Cardiac muscle cell (in vitro differentiated cells and primary cell): ENCODE measurements around the gene TDP1. TPM values are rescaled to one million over a fixed set of nuclear protein-coding genes. Genes with fewer than 3 reads are reported as not detected.

Experiments used
- DNase-seq, 2 donors: peaks; one replicate each; pipeline versions ENCODE4 v3.0.0 to v3.0.0-alpha.2; 2010 to 2017; ENCODE audit warnings: low read depth in 1 of 2, low spot score in 1 of 2
- H3K27ac ChIP-seq: fragments of 200-600 bp; sonication (generic); 2 replicates; pipeline ENCODE4 v1.5.1; 2016
- H3K27me3 ChIP-seq: fragments of 200-600 bp; sonication (generic); 2 replicates; pipeline ENCODE4 v1.6.0; 2016; ENCODE audit warnings: control low read depth
- H3K36me3 ChIP-seq: fragments of 200-600 bp; sonication (generic); 2 replicates; pipeline ENCODE4 v1.5.1; 2016; ENCODE audit warnings: control low read depth
- H3K4me1 ChIP-seq: fragments of 200-600 bp; sonication (generic); 2 replicates; pipeline ENCODE4 v1.8.1; 2017; ENCODE audit warnings: low read depth, mild to moderate bottlenecking, mixed run types
- H3K4me3 ChIP-seq: fragments of 200-600 bp; sonication (generic); 2 replicates; pipeline ENCODE4 v1.5.1; 2016; ENCODE audit warnings: mild to moderate bottlenecking
- H3K9me3 ChIP-seq: fragments of 200-600 bp; sonication (generic); 2 replicates; pipeline ENCODE4 v1.5.1; 2017; ENCODE audit warnings: low read depth, mild to moderate bottlenecking, control low read depth
- polyA plus RNA-seq: library from polyadenylated mRNA; unstranded; fragments of >200 nt; fragmentation: Nextera tagmentation; extraction: Ambion mirVana; gene quantifications from 2 replicates; pipeline ENCODE4 v1.2.1, GENCODE V29; 2016
- total RNA-seq: library from RNA; depleted of rRNA; stranded (reverse); fragments of >200 nt; gene quantifications from 2 replicates; pipeline ENCODE4 v1.2.3, GENCODE V29; 2016
- TF ChIP-seq, protein P1 (sequence below): IDR thresholded peaks from 2 replicates; pipeline ENCODE4 v1.5.1; 2012; ENCODE audit warnings: low read depth, mild to moderate bottlenecking, low read length

The TDP1 gene
- total and polyA plus RNA-seq, 2 experiments from 2014 or later: 26.6 to 35.0 TPM

DNA sequence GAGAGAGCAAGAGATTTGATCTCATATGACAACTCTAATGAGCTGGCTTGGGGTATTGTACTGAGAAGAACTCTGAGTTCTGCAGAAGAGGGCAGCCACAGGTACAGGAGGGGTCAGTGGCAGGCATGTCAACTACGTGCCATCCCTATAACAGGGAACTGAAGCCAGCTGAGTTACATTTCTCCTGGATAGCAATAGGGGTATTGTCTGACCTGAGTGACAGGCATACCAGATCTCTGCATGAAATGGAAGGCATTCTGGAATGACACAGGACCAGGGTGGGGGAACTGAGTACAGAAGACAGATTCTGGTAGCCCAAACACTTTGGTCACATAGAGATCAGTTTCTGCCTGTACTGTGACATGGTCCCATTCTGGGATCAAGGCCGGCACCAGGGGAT, 37.0 kb upstream of the TDP1 start:
- DNase-seq: no peak
- Histone ChIP-seq H3K27ac (no peak overlapping the region), H3K27me3 (no peaks in the 10 kb centered on the region), H3K36me3 (no peaks in the 10 kb centered on the region), H3K4me3 (no peak overlapping the region), H3K9me3 (no peaks in the 10 kb centered on the region), H3K4me1 (no peaks in the 10 kb centered on the region)
- TF ChIP-seq, protein P1, sequence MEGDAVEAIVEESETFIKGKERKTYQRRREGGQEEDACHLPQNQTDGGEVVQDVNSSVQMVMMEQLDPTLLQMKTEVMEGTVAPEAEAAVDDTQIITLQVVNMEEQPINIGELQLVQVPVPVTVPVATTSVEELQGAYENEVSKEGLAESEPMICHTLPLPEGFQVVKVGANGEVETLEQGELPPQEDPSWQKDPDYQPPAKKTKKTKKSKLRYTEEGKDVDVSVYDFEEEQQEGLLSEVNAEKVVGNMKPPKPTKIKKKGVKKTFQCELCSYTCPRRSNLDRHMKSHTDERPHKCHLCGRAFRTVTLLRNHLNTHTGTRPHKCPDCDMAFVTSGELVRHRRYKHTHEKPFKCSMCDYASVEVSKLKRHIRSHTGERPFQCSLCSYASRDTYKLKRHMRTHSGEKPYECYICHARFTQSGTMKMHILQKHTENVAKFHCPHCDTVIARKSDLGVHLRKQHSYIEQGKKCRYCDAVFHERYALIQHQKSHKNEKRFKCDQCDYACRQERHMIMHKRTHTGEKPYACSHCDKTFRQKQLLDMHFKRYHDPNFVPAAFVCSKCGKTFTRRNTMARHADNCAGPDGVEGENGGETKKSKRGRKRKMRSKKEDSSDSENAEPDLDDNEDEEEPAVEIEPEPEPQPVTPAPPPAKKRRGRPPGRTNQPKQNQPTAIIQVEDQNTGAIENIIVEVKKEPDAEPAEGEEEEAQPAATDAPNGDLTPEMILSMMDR: no peak

DNA sequence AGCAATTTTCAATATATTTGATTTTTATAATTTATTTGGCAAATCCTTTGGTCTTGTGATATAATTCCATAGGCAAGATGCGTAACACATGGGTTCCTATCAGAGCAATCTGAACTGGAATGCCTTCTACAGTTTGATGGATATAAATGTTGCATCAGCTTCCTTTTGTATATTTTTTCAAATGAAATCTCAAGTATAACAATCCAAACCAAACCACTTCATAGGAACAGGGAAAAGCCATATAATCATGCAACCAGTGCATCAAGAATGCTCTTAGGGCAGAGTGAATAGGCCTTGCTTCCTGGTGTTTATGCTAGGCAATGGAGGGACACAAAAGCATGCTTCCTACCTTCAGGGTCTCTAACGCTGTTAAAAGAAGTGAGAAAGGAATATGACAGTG, 35.7 kb upstream of the TDP1 start:
- H3K27ac ChIP-seq: no peak overlapping the region
- no peaks in the 10 kb centered on the region for H3K36me3 ChIP-seq
- TF ChIP-seq, protein P1: no peak
- H3K9me3 ChIP-seq: no peaks in the 10 kb centered on the region
- no peak for DNase-seq
- H3K4me3 ChIP-seq: no peak overlapping the region
- H3K27me3 ChIP-seq: no peaks in the 10 kb centered on the region
- no peaks in the 10 kb centered on the region for H3K4me1 ChIP-seq

DNA sequence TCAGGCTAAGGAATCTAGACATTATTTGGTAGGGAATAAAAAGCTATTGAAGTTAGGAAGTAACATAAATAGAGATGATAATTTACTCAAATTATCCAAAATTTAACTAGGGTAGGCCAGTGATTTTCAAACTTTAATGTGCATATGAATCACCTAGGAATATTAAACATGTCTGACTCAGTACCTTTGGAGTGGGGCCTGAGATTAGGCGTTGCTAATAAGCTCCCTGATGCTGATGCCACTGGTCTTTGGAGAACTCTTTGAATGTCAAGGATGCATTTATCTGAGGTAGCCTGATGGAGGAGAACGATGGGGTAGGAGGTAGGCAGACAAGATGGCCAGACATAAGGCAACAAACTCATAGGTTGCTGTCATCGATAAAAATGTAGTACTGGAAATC, 34.4 kb upstream of the TDP1 start:
- TF ChIP-seq, protein P1: no peak
- Histone ChIP-seq H3K4me1 (no peaks in the 10 kb centered on the region), H3K4me3 (no peak overlapping the region), H3K27me3 (no peaks in the 10 kb centered on the region), H3K36me3 (no peaks in the 10 kb centered on the region), H3K9me3 (no peaks in the 10 kb centered on the region), H3K27ac (no peak overlapping the region)
- DNase-seq: no peak

DNA sequence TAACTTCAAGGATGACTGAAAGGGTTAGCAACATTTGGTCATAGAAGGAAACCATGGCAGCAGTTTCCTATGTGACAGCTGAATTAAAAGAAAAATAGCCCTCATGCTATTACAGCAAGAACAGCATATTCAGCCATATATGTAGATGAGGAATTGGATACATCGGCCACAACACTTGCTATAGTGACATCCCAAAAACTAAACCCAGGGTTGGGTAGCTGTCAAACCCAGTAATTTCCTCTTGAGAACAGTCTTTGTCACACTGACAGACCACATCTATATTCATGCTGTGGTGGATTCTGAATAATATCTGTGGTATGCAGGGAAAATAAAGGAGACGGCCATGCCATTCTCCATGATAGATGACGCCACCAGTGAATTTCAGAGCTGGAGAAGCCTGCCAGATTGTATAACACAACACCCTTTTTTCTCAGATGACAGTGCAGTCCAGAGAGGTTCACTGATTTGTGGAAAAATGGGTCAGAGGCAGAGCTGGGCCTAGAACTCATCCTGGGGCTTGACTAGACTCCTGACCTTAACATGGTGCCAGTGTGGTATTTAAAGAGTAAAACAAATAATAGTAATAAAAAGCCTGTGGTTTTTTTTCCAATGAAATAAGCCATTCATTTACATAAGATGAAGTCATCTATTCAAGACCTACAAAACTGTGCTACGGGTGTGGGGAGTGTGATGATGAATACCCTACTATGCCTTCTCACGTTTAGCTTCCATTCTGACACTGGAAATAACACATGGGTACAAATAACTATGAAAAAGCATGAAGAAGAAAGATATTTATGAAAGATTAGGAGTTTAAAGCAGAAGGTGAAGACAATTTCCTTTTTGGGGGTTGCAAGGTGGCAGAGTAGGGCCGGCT, 33.5 kb upstream of the TDP1 start:
- Histone ChIP-seq H3K36me3 (no peaks in the 10 kb centered on the region), H3K27me3 (no peaks in the 10 kb centered on the region), H3K9me3 (no peaks in the 10 kb centered on the region), H3K27ac (no peak overlapping the region), H3K4me1 (no peaks in the 10 kb centered on the region), H3K4me3 (no peak overlapping the region)
- TF ChIP-seq, protein P1: no peak
- DNase-seq: peak in 1 of 2 donors; percentile 81

DNA sequence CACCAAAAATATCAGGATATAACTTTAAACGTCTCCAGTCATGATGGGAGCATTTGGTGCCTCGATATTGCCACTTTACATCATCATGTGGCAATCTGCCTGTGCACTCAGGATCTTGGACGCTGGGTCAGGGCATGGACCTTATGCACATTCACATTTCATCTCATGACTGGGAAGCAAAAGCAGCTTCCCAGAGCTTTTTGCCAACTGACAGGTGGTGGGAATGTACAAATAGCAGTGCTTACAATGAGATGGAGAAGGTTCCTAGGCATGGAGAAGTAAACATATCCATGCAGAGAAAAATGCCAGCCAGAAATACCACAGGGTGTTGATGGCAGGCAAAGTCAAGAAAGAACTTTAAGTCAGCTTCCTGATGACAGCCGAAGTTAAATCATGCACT, 31.5 kb upstream of the TDP1 start:
- H3K27ac ChIP-seq: no peak overlapping the region
- H3K36me3 ChIP-seq: no peaks in the 10 kb centered on the region
- H3K4me1 ChIP-seq: no peaks in the 10 kb centered on the region
- H3K27me3 ChIP-seq: no peaks in the 10 kb centered on the region
- H3K4me3 ChIP-seq: no peak overlapping the region
- TF ChIP-seq, protein P1: no peak
- H3K9me3 ChIP-seq: no peaks in the 10 kb centered on the region
- no peak for DNase-seq
